ENCODE results near the gene AIF1L.
"Not testable (repeated sequence)": the region's sequence is repeated elsewhere in the genome, so short reads cannot be mapped to it uniquely, and the experiment has no call there.

Gene AIF1L

DNA sequence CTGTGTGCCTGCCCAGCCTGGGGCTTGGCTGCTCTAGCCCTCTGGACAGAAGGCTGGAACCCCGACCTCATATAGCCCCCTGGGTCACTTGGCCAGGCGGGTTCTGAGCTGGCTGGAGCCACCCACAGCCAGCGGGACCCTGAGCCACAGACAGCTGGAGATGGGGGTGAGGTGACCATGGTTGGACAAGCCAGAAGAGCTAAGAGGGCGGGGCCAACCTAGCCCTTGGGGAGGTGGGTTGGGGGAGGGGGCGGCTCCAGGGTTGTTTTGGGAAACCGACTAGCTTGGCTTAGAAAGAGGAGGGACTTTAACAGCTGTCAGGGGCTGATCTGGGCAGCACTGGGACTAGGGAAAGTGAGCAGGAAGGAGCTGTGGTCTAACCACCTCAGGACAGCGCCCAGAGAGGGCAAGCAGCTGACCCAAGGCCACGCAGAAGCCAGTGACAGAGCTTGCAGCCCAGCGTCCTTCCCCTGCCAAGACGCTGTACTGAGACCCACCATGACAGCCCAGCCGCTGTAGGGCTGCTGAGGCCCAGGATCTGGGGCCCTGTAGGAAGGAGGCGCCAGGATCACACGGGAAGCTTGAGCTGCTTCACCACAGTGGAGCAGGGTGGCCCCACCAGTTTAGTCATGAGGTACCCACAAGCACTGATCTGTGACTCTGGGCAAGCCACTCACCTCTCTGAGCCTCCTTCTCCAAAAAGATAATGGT is 2.2 kb downstream of the AIF1L start:
- DNase-seq (ENCODE audit: low read depth, low spot score) = no peak

DNA sequence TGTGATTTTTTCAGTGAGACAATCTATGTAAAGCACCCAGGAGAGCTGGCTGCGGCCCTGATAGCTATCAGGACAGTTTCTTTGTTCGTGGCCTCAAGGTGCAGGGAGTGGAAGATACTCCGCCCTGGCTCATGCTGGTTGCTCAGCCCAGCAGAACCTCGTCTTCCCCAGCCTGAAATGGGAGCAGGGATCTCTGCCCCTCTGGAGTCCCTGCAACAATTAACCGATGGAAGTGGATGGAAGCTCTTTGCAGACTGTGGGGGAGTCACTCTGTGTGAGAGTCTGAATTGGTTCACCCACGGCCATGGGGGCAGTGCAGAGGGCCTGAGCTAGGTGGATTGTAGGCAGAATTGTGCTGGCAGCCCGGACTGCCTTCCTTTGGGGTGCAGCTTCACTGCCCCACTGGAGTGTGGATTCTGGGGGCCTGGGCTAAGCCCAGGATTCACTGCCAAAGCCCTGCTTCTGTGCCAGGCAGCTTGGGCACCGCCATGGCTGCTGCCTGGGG is 2.8 kb downstream of the AIF1L start:
- no peak for DNase-seq (ENCODE audit: low read depth, low spot score)

DNA sequence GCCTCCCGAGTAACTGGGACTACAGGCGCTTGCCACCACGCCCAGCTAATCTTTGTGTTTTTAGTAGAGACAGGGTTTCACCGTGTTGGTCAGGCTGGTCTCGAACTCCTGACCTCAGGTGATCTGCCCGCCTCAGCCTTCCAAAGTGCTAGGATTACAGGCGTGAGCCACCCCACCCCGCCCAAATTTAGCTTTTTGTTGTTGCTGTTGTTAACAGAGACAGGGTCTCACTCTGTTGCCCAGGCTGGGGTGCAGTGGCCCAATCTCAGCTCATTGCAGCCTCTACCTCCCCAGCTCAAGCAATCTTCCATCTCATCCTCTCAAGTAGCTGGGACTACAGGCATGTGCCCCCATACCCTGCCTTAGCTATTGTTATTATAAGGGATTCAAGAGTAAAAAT is 3.5 kb downstream of the AIF1L start:
- not testable (repeated sequence) for DNase-seq (ENCODE audit: low read depth, low spot score)

DNA sequence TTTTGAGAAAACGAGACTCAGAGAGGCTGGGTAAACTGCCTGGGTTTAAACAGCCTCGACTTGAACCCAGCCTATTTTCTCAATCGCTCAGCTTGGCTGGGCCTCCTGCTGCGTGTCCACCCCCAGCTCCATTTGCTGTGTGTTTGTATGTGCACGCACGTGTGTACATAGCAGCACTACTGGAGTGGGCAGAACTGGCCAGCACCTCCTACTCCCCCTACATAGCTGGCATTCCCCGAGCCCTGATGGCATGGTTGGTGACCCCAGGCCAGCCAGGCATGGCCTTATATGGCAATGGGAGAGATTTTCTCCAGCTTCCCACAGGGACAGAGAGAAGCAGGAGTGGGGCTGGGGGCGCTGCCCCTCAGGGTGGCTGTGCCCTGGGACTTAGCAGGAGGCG is 4.1 kb downstream of the AIF1L start:
- no peak for DNase-seq (ENCODE audit: low read depth, low spot score)

DNA sequence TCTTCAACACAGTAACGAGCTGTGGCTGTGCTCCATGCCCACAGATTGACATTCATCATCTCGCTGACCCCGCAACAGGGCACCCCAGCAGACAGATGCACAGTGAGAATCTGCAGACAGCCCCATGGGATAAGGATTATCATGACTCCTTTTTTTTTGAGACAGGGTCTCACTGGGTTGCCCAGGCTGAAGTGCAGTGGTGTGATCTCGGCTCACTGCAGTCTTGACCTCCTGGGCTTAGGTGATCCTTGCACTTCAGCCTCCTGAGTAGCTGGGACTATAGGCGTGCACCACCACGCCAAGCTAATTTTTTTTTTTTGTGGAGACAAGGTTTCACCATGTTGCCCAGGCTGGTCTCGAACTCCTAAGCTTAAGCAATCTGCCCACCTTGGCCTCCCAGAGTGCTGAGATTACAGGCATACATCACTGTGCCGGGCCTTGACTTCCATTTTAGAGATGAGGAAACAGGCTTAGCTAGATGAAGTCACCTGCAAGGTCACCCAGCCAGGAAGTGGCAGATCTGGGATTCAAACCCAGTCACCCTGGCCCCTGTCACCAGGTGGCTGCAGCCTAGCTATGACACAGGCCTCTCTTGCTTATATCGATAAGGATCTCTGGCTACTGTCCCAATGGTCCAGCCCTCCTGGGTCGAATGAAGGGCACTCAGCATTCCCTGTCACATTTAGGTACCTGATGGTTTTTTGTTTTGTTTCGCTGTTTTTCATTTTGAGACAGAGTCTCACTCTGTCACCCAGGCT is 5.1 kb downstream of the AIF1L start:
- no peak for DNase-seq (ENCODE audit: low read depth, low spot score)

DNA sequence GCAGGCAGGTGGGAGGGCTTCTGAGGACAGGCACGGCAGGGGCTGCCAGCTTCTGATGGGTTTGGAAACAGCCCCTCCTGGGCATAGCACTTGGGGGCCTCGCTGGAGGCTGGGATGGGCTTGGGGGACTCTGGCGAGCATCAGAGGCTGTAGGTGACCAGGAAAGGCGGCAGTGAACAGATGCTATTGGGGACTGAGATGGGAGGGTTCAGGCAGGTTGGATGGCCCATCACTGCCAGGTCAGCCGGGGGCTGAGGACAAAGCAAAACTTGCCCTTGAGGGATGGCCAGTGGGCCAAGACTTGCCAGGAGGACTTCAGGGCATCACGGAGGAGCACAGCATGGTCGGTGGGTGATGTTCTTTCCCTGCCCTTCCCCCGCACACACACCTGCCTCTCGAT is 6.7 kb downstream of the AIF1L start:
- no peak for DNase-seq (ENCODE audit: low read depth, low spot score)

DNA sequence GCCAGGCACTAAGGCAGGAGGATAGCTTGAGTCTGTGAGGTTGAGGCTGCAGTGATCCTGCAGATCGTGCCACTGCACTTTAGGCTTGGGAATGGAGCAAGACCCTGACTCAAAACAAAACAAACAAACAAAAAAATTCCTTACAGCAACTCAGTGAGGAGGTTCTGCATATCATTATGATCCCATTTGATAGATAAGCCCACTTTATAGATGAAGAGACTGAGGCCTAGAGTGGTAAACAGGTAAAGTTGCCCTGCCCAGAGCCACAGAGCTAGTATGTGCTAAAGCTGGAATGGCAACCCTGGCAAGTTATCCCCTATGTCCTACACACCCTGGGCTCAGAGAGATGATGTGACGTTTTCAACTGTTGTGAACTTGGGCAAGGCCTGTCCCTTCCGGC is 7.2 kb downstream of the AIF1L start:
- DNase-seq (ENCODE audit: low read depth, low spot score) = no peak

DNA sequence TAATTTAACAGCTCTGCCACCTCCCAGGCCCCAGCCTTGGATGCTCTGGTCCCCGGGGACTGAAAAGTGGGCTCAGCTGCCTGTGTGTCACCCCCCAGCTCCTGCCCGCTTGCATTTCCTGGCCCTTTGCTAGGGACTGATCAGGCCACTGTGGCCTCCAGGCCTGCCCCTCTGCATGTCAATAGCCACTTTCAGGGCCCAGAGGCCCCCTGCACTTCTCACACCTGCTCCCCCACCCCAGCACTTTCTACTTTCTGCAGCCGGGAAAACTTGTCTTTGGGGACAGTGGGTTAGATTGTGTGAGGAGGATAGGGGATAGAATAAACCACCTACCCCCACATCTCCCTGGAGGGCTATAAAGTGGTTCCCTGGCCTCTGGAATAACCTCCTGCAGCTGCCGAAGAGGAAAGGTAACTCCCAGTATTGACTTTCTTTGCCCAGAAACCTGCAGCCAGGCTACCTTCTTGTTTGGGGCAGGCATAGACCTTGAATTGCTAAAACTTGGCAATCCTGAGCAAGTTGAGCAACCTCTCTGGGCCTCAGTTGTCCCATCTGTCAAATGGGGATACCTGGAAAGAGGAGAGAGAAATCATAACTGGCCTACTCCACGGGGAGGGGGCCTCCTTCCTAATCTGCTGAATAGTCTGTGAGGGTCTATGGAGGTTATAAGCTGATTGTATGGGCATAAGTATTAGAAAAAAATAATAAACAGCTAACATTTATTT is 7.8 kb downstream of the AIF1L start:
- DNase-seq (ENCODE audit: low read depth, low spot score) = no peak

DNA sequence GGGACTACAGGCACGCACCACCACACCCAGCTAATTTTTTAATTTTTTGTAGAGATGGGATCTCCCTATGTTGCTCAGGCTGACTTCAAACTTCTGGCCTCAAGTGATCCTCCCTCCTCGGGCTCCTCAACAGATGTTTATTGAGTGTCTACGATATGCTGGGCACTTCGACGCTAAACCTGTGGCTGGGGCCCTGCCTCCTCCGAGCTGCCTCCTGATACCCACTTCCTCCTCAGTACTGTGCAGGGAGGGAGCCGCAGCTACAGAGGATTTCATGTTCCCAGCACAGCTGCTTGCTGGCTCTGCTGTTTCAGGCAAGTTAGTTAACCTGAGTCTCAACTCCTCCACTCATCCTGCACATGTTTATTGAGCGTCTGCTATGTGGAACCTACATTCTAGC is 9.6 kb downstream of the AIF1L start:
- no peak for DNase-seq (ENCODE audit: low read depth, low spot score)

DNA sequence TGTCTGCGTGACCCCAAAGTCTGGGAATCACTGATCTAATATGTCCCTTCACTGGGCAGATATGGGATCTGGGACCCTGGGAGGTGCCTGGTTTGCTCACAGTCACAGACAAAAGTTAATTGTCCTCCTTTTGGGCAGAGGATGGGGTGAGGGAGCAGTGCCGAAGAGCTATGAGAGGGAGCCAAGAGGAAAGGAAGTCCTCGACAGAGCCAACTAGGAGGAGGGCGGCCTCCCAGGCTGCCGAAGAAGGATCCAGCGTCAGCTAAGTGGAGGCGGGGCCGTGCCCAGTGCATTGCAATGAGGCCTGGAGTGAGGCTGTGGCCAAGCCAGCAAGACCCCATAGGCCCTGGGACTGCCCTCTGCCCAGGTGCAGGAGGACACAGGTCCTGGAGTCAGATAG is 11.4 kb downstream of the AIF1L start:
- no peak for DNase-seq (ENCODE audit: low read depth, low spot score)

DNA sequence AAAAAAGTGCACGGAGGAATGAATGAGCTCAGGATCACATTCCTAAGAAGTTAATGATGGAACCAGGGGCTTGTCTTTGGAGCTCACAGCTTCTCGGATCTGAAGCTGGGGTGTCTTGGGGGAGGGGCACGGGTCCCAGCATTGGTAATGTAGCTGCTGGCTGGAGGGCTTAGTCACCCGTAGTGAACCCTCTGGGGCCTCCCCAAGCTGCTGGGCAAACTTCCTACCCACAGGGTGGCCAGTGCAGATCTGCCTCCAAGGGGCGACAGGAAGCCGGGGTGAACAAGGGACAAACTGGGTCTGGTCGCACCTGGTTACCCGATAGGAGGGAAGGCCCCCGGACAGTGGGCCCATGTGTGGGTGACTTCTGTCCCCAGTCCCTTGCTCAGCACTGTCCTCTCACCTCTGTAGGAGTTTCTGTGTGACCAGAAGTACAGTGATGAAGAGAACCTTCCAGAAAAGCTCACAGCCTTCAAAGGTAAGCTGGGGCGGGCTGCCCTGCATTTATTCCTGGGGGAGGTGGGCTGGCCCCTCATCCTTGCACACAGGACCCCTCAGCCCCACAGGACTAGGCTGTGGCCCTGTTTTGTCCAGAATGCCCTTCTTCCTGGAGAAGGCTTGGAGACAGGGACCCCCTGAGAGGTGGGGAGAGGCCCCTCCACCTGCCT is 15.0 kb downstream of the AIF1L start:
- DNase-seq (ENCODE audit: low read depth, low spot score) = no peak

DNA sequence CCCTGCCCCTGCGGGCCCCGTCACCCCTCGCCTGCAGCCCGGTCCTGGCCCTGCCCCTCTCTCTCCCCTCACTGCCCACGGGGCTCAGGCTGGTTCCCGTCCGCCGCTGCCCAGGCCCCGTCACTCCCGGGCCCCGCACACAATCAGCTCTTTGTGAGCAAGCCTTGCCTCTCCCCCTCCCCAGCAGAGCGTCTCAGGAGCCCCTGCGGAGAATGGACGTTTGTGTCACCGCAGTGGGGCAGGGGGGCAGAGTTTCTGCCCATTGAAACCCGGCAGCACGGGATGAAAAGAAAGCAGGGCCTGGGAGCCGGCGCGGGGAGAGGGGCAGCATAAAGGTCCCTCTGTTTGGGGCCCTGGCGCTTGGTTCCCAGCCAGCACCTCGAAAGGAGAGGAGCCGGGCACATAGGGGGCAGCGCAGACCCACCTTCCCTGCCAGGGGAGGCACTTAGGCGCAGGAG is 15.6 kb downstream of the AIF1L start:
- no peak for DNase-seq (ENCODE audit: low read depth, low spot score)

DNA sequence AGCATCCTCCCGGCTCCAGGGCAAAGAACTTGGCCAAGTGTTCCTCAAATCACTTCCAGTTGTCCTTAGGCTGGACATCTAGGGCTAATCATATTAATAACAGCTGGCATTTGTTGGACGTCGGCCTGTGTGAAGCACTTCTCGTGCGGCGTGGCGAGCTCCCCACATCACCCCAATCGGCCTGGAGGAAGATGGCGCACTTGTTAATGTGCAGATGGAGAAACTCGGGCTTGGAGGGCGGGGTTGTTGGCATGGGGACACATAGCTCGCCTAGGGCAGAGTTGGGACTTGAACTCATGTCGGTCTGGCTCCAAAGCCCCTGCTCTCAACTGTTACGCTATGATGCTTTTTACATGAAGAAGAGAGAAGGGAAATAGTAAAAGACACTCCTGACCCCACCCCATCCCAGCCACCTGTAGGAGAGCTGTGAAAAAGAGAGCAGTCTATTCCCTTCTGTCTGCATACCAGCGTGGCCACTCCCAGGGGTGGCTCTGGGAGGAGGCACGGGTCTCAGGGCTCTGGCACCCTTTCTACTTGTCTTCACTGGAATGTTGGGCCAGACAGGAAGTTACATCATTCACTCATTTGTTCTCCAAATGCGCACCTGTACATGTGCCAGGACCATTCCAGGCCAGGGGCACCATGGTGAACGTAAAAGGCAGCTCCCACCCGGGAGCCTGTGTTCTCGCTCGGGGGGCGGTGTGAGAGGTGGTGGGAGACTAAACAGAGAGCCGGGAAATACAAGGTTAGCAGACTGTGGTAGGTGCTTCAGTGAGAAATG is 16.2 kb downstream of the AIF1L start:
- DNase-seq (ENCODE audit: low read depth, low spot score) = no peak

DNA sequence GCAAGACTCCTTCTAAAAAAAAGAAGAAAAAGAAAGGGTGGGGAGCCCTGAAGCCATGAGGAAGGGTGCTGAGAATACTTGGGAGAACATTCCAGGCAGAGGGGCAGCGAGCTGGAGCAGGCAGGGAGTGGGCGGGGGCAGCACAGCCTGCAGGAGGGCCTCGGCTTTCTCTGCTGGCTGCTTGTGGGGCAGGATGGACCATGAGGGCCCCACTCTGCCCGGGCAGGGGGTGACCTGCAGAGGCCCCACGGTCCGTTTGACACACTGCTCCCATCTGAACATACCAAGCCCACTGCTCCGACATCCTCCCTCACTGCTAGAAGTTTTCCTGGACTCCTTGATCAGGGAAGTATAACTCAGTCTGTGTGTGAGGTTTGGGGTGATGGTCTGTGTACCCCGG is 17.3 kb downstream of the AIF1L start:
- no peak for DNase-seq (ENCODE audit: low read depth, low spot score)

DNA sequence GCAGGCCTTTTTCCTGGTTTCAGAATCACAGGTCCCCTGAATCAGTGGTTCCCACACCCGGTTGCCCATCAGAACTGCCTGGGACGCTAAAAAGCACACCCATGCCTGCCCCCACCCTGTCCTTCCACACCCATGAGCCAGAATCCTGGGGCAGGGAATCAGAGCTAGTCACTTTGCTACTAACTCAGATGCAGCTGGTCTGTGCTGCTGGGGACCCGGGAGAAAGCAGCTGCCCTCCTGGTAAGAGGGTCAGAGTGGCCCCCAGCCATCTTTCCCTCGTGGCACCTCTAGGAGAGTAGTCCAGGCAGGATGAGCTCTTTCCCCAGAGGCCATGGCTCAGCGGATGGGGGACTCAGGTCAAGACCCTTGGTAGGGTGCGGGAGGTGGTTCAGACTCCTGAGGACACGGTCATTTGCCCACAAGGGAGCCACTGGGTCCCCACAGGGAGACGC is 17.8 kb downstream of the AIF1L start:
- no peak for DNase-seq (ENCODE audit: low read depth, low spot score)

DNA sequence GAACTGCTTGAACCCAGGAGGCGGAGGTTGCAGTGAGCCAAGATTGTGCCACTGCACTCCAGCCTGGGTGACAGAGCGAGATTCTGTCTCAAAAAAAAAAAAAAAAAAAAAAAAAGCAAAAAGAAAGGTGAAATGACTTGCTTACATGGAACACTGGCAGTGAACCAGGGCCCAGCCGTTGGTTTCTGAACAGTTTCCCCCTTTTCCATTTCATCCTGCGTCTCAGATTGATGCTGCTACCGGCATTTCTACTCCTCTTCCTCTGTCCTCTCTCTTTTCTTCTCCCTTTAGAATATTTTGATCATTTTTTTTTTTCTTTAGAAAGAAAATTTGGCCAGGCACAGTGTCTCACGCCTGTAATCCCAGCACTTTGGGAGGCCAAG is 19.0 kb downstream of the AIF1L start:
- not testable (repeated sequence) for DNase-seq (ENCODE audit: low read depth, low spot score)

DNA sequence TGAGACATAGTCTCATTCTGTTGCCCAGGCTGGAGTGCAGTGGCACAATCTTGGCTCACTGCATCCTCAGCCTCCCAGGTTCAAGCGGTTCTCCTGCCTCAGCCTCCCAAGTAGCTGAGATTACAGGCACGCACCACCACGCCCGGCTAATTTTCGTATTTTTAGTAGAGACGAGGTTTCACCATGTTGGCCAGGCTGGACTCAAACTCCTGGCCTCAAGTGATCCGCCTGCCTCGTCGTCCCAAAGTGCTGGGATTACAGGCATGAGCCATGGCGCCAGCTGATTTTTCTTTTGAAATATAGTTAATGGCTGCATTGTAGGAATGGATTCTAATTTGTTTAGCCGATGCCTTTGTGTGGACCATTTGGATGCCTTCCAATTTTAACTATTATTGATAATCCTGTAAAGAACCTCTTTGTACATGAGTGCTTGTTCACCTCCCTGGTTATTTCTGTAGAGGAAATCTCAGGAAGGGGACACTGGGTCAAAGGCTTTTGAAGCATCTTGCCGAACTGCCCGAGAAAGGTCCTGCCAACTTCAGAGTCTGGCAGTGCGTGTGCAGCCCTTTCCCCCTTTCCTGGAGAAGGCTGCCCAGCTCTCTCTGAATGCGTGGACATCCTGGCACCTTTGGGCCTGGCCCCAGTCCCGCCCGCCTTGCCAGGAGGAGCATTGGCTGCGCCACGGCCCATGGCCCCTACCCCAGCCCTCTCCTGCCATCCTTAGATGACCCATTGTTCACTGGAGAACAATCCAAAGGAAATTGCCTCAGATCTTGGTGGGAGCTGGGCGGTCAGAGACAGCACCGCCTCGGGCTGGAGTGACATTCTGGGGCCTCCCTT is 20.2 kb downstream of the AIF1L start:
- no peak for DNase-seq (ENCODE audit: low read depth, low spot score)

DNA sequence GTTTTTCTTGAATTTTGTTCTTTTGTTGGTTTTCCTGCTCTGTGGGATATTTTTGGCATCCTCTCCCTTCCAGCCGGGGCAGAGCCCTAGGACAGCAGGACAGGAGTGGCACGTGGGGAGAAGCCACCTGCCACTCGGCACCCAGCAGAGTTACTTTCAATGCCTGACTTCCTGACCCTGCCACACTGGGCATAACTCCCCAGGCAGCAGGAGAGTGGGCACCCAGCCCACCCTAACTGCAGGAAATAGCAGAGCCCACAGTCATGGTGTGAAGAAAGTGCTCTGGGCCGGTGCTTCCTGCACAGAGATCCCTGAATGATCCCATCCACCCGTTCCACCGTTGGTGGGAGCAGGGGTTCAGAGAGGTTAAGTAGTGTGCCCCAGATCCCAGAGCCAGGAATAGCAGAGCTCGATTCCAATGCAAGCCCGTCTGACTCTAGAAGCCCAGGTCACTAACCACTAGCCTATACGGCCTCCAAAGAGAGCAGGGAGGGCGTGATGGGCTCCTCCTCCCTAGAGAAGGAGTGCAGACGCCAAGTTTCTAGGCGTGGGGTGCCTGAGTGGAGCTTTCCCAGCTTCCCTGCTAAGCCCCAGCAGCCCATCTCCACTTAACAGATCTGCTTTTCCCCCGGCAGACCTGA is 20.9 kb downstream of the AIF1L start:
- no peak for DNase-seq (ENCODE audit: low read depth, low spot score)

DNA sequence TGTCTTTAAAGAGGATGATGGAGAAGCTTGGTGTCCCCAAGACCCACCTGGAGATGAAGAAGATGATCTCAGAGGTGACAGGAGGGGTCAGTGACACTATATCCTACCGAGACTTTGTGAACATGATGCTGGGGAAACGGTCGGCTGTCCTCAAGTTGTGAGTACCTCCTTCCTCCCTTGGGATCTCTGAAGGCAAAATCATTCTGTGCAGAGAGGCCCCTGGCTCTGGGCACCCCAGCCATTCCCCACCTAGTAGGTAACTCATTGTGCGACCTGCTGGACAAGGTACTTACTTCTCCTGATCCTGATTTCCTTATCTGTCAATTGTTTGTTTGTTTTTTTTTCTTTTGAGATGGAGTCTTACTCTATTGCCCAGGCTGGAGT is 21.4 kb downstream of the AIF1L start:
- no peak for DNase-seq (ENCODE audit: low read depth, low spot score)

DNA sequence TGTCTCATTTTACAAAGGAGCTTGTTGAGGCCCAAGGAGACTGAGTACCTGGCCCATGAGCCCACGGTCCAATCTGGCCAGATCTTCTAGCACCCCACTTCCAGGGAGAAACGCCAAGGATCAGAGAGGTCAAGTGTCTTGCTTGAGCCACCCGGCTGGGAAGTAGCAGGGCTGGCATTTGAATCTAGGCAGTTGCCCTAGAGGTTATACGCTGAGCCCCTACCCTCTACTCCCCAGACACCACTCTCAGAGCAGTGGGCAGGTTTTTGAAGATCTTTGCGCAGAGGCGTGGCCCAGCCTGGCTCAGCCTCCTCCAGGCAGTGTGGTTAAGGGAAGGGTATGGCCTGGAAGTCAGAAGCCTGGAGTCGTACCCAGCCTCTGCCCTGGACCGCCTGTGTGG is 23.3 kb downstream of the AIF1L start:
- DNase-seq (ENCODE audit: low read depth, low spot score) = no peak

Measured in activated naive CD8-positive, alpha-beta T cell treated with anti-CD3 and anti-CD28 coated beads, Interleukin-2, amount 50 U/mL, for 16 hours (primary cell).